ENCODE data around the gene PPP1R1C.

Gene PPP1R1C

DNA sequence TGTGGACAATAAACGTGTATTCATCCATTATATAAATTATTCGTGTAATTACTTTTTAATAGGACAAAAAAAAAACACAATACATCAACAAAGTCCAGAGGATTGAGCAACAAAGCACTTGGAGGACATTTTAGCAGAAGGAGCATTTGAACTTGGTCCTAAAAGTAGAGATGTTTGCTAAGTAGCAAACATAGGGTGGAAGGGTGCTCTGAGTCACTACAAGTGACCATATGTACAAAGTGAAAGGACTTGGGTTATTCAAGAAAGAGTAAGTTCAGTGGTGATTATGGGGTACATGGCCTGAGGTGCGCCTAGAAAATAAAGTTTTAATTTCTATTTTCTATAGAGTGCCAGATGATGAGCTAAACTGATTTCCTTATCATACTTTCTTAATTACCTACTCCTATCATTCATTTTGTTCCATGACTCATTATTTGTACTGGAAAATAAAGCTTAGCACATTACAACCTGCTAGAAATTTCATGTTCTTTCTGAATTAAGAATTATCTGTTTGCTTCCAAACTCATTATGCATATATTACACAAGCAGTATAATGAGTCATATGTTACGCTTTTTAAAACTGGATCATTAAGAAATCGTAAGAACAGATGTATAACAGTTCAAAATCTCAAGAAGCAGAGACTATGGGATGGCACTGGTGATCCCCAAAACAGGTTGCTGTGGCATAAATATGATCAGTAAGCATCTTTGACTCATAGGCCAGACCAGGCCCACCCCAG lies 13.1 kb upstream of the PPP1R1C start:
- DNase-seq = no peak

DNA sequence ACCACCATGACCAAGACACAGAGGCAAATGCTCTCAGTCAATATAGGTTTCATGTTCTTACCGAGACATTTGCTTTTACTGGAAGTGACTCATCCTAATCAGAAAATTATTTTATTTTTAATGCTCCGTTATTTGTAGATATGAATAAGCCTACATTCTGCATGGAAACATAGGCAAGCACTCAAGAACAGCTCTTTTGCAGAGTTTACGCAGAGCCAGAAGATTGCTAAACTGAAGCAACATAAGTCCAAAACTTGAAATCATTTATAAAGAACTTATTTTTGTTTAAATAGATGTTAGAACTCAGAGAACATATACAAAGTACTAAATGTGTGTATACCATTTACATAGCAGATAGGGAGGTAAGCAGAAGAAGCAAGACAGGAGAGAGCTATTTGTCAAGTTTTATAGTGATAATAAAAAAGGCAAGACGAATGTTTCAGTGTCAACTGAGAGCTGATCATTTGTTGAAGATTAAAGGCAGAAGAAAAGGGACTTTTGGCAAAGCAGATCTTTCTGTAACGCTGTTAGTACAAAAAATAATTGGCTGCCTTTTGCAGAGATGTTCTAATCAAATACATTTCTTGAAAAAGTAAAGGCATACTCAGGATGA lies 12.4 kb upstream of the PPP1R1C start:
- no peak for DNase-seq

DNA sequence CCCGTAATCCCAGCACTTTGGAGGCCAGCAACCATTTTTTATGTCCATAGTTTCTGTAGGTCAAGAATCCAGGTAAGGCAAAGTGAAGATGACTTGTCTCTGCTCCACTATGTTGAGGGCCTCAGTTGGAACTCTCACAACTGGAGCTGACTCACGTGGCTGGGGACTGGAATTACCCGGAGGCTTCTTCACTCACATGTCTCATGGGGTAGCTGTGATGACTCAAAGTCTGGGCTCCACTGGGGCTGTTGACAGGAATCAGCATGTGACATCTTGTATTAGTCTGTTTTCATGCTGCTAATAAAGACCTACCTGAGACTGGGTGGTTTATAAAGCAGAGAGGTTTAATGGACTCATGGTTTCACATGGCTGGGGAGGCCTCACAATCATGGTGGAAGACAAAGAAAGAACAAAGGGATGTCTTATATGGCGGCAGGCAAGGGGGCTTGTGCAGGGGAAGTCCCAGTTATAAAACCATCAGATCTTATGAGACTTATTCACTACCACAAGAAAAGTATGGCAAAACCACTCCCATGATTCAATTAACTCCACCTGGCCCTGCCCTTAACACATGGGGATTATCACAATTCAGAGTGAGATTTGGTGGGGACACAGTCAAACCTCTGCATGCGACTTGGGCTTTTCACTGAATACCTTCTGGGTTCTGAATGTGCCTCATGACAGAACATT lies 7.8 kb upstream of the PPP1R1C start:
- DNase-seq = no peak

DNA sequence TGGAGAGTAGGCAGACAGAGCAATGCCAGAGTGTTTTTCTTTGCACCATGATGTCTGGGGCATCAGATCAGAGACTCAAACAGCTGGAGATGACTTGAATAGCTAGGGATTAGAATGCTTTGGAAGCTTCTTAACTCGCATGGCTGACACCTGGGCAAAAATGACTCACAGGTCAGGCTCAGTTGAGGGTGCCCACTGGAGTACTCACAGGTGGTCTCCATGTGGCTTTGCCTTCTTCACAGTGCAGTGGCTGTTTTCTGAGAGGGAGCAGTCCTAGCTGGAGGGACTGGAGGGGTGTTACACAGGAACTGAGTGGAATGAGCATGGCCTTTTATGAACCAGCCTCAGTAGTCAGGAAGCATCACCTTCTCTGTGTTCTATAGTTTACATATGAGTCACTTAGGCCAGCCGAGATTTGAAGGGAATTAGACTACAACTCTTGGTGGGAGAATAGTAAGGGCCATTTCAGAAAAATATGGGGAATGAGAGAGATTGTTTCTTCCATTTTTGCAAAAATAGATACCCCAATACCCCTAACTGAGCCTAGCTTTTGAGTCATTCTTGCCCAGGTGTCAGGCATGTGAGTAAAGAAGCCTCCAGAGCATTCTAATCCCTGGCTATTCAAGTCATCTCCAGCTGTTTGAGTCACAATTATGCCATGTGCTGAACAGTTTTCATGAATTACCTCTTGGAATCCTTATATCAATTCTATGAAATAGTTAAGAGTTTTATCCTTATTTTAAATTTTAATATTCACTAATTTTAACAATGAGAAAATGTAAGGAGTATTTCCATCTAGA lies 7.1 kb upstream of the PPP1R1C start:
- no peak for DNase-seq

DNA sequence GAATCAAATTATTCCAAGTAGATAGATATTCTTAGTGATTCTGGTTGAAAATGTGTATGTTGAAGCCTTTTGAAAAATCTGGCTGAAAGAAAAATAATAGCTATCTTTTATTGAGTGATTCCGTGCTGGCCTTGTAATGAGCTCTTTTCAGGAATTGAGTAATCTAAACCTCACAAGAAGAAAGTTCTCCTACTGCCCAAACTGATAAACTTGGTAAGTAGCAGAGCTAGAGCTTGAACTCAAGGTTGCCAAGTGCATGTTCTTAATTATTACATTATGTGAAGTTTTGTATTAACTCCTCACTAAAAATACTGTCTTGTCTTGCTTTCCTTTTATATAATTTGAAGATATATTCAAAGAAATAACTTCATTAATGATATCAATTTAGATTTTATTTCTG lies 1.6 kb upstream of the PPP1R1C start:
- no peak for DNase-seq

DNA sequence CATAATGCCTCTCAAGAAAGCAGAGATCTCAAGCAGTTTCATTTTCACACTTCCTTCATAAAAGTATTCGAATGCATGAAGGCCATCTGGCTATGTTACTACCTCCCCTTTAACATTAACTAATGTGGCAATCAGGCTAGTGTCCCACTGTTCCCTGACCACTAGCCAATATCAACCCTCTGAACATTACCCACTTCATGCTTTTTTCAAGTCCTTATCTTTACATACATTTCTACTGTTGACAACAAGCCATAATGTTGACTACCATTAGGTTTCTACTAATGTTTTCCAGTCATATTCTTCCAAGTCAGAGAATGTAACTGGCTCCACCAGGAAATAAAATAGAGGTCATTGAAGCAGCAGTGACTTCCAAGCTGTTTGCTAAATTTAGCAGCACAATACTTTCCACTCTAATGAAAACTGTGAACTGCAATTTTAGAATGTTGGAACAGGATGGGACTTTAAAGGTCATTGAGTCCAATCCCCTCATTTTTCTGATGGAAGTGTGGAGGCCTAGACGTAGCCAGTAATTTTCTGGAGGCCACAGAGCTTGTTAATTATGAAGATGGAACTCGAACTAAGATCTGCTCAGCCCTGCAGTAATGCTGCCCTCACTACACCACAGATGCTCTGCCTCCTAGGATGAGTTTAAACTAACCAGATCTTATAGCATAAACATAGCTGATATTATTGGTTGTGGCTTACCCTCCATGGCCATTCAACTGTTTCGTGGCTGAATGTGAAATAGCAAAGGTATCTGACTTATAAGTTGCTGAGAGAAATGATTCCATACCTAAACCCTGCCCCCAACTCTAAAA lies 630 bp upstream of the PPP1R1C start:
- no peak for DNase-seq

DNA sequence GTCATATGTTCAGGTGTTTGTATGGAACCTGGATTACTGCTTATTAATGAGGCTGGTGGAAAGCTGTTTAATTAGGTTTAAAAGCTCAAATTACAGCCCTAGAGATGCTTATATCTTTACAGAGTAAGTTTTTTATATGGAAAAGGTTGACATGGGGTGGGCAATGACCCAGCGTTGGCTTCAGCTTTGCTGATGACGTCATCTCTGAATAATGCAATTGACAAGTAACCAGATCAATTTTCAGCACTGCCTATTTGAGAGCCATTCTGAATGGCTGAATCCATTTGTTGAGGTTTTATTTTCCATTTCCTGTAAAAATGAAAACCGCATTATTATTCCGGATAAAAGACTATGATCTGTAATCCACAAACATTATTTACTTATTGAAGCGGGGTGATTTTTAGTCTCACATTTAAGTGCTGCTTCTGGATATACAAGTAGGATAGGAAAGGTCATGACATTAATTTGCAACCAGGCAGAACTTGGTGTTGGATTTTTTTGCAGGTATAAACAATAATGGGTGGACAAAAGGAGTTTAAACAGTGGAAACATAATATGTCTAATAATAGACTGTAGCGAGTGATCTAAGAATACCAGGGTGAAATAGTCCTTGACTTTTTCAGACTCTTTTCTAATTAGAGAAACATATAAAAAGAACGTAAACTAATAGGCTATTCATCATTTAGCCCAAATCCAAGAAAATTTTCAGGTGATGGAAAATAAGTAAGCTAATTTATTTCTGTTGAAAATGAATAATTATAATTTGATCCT lies 2.7 kb downstream of the PPP1R1C start:
- no peak for DNase-seq

DNA sequence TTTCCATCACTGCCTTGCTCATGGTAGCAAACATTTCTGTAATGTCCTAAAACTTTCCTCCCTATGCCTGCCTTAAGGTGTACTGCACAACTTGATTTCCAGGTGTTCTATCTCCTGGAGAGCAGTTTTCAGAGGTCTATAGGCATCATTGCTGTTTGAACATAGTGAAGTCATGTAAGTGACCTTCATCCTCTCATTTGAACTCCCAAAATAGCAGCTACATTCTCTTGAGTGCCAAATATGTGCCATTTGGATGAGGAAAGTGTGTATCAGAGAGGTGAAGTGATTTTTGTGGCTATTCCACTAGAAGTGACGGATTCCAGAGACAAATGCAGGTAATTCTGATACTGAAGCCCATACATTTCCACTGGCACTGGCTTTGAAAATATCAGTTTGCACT lies 3.4 kb downstream of the PPP1R1C start:
- DNase-seq = no peak

DNA sequence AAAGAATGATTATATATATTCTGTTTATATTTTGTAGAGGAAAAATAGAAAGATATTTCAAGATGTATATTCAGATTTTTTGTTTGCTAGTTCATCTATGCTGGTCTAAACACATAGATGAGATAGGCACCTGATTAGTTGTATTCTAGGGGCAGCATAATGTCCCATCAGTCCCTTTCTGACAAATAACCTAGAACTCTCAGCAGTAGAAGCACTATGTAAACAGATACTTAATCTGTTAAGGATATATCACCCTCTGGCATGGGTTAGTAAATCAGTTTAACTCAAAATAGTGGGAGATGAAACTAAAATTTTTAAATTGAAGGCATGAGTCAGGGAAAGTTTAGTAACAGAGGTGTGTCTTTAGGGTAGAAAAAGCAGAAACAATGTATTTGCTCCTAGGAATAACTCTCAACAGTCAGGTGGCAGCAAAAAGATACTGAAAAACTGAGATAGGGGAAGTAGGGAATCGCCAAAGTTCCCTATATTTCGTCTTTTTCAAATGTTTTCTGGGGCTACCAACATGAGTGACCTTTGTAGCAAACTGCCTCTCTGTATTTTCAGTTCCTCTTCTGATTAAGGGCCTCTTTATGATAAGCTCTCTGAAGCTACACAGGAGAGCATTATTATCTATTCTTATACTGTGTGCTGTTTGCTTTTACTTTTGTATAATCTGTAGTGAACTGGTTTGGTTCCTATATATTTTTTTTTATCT lies 5.7 kb downstream of the PPP1R1C start:
- DNase-seq = no peak

DNA sequence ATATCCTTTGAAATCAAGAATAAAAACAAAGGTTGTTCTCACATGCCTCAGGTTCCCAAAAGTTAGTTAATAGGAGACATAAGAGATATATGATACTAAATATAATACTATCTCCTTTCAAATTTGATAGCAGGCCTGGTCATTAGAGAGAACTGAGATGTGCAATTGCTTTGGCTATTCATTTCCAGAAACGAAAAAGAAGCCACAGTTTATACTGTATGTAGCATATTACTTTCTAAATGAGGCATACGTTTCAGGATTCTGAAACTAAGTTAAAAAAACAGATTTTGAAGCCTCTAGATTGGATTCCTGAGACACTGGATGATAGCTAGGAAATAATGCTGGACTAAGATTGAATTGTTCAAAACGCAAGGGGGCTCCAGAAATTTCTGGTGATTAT lies 7.1 kb downstream of the PPP1R1C start:
- DNase-seq = no peak

DNA sequence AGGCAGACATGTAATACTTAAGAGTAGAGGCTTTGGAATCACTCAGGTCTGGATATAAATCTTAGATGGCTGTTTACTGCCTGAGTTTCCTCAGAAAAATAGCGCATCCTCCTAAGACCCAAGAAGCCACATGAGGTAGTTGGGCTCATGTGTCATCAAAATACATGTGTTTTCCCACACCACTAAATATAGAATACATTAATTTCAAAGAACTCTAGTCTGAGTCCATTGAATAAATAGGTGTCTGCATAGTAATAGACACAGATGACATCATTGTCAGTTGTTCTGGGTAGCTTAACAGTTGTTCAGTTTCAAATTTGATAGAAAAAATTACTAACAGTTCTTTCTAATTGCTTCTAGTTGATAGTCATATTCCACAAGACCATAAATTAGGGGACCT lies 9.6 kb downstream of the PPP1R1C start:
- DNase-seq = no peak

DNA sequence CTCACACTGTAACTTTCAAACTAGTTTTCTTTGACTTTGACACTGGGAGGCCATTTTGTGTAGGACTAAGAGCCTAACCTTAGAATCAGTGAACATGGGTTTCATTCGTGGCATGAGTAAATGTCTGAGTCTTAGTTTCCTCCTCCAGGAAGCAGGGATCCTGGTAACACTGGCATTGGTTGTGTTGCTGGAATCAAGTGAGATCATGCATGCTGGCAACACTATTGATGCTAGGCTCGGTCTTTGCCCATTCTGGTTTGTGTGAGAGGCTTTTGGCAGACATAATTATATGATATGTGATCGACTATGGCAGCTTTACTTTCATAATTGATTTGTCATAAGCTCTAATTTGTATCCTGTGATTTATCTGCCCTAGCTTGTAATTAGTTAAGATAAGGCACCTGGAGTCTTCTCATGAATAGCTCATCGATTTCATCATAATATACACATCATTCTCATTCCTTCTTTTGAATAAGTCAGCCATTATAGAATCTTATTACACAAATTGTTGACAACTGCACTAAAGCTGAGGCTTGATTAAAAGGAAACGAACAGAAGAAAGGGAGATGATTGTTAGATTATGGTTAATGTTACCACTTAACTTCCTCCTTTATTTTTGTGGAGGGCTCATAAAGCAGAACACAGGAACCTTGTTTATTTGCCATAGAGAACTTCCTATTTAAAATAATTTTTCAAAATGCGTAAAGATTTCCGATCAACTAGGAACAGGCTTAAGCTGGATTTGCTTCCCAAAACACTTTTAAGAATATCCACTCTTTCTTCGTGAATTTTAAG lies 12.6 kb downstream of the PPP1R1C start:
- DNase-seq = no peak

DNA sequence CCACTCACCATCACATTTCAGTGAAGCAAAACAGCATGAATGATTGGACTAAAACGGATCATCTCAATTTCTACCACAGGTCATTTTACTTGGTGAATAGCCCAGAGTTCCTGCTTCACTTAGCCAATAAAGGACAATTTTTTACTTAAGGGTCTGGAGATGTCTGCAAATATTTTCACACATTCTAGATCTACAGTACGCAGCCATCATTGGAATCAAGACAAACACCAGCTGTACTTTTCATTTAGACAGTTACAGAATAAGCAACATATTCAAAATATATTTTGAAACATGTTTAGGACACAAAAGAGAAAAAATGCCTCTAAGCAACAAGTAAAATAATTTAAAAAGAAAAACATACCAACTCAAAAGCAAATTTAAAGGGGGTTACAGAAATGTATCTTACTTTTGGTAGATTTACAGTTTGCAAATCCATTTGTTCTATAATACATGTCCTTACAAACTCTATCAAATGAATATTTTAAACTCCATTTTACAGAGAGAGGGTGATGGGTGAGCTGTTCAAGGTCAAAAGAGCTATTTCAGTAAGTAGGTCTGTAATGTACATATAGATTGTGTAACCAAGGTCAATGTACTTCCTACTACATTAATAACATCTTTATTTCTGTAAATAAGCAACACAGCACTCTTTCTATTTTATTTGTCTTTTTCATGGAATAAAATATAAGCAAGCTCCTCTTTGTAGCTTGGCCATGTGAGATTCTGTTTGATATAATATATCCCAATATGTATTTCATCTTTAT lies 13.4 kb downstream of the PPP1R1C start:
- no peak for DNase-seq

DNA sequence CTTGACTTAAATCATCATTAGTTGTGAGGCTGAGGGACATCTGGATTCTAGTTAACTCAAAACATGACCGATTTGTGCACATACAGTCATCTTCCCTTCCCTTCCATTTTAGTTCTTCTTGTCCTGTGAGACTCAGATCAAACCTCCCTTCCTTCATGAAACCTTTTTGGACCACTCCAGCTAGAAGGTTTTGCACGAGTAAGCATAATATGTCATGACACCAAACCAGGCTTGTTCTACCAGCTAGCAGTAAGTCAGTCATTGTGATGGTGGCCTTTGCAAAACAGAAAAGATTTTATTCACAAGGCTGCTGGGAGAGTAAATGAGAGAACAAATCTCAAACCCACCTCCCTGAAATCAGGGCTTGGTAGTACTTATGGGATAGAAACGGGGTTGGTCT lies 14.3 kb downstream of the PPP1R1C start:
- DNase-seq = no peak

DNA sequence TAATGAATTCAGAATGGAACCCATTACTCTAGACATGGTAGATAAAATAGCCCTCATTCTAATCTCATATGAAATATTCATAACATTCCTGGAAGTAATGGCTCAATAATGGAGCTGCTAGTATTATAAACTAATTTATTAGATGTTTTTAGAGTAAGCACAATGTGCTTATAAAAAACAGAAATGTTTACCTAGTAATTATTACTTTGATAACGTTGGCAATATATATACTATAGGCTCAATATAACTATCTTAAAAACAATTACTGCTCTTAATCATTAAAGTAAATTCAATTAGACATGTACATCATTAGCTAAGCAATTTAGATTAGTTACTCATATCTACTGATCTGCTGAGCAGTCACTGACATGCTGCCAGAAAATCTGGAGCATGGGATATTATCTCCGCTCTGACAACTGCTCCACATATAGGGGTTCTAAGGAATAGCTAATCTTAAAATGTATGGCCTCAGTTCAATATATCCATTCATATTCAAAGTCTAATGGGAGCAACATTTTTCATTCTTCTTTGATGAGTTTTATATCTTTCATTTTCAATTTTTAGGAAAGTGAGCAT lies 19.4 kb downstream of the PPP1R1C start:
- no peak for DNase-seq

DNA sequence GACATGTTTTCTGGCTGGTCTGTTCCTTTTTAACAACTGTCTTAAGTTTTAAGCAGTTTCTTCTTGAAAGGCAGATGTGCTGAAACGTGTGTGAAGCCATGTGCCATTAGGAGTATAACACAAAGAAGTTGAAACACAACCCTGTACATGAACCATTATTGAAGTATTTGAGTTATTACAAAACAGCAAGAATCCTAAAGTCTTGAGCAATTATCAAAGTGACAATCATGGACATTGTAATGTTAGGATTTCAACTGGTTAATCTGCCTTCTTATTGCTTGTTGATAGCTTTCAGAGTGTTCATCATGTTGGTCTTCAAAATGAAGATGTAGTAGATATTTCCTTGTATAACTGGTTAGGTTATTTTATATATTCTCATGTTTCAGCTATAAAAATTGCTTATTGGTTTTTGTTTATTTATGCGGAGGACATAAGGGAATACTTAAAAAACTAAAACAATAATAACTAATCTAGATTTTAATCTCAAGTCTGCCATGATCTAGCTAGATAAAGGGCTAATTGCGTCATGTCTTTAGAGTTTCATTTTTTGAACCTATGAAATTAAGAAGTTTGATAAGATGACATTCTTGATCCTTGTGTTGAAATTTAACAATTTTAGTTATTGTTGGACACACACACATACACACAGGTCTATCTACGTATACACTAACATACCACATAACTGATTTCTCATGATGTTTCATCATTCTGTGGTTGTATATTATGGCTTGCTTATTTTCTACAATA lies 21.1 kb downstream of the PPP1R1C start:
- no peak for DNase-seq

DNA sequence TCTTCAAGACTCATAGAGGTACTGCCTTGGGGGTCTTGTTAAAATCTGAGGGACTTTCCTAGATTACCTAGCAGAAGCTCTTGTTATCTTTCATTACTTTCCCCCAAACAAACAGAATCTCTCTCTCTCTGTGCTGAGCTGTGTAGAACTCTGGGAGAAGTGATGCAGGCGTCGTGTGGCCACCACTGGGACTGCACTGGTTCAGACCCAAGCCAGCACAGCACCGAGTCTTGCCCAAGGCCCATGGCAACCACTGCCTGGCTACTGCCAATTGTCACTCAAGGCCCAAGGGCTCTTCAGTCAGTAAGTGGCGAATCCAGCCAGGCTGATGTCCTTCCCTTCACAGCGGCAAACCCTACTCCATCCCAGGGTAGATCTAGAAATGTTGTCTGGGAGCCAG lies 28.6 kb downstream of the PPP1R1C start:
- no peak for DNase-seq
